ENCODE results near the gene TIGD3. TPM values are rescaled to one million over a fixed set of nuclear protein-coding genes. Genes with fewer than 3 reads are reported as not detected.

Gene TIGD3
- total and polyA plus RNA-seq, 10 of the 15 experiments (the other 5 are each of a cell fraction or from before 2014, with no cell fraction given): 0.13 to 1.4 (median 0.57) TPM

- TF ChIP-seq ATF3 (IDR thresholded peaks at IDR 0.05; ENCODE audit: borderline replicate concordance, extremely low read depth, low read depth, low read length): no peak
- peak; percentile 69 for TF ChIP-seq CREB1 (IDR thresholded peaks at IDR 0.05; ENCODE audit: low read depth)
- TF ChIP-seq WRNIP1 (IDR thresholded peaks at IDR 0.05; ENCODE audit: borderline replicate concordance, low read depth, low read length): no peak
- TF ChIP-seq MYB (IDR thresholded peaks at IDR 0.05; ENCODE audit: borderline replicate concordance, low read depth, low read length): no peak
- TF ChIP-seq IRF5 (IDR thresholded peaks at IDR 0.05; ENCODE audit: borderline replicate concordance): no peak
- 0 out of 2 replicates have a peak, but pooled peaks have one; percentile 22 for TF ChIP-seq ELK1 (IDR thresholded peaks at IDR 0.05; ENCODE audit: low read depth, low read length)
- TF ChIP-seq TCF12 (IDR thresholded peaks at IDR 0.05; ENCODE audit: low read depth, low read length): peak; percentile 62; the same call in 1 of the 2 replicates
- 0 out of 2 replicates have a peak, but pooled peaks have one; percentile 91 for TF ChIP-seq POLR2AphosphoS5 (IDR thresholded peaks at IDR 0.05; ENCODE audit: low read length)
- no peak for TF ChIP-seq CBX3 (IDR thresholded peaks at IDR 0.05; ENCODE audit: borderline replicate concordance, low read depth)
- 0 out of 2 replicates have a peak, but pooled peaks have one; percentile 39 for TF ChIP-seq STAT1 (conservative IDR thresholded peaks at IDR 0.05)
- peak; percentile 81 for TF ChIP-seq ZNF687 (IDR thresholded peaks at IDR 0.05)
- no peak for TF ChIP-seq RCOR1 (conservative IDR thresholded peaks at IDR 0.05; ENCODE audit: low read depth, low read length)
- no peak for TF ChIP-seq SUZ12 (IDR thresholded peaks at IDR 0.05; ENCODE audit: unreplicated experiment)
- TF ChIP-seq GABPA (IDR thresholded peaks at IDR 0.05; ENCODE audit: low read depth): no peak
- peak; percentile 74 to 76 for TF ChIP-seq IKZF2 (IDR thresholded peaks at IDR 0.05)
- TF ChIP-seq E2F8 (IDR thresholded peaks at IDR 0.05; ENCODE audit: low read depth, partially characterized antibody): no peak
- no peak for TF ChIP-seq SPI1 (IDR thresholded peaks at IDR 0.05; ENCODE audit: borderline replicate concordance, insufficient read depth, low read depth, low read length)
- no peak for TF ChIP-seq FOXM1 (IDR thresholded peaks at IDR 0.05; ENCODE audit: low read depth, low read length)
These were observed 27.7 kb downstream of the TIGD3 start, which contains the start of gene SLC25A45 (continued) for GRCh38 chr11:65382033-65382803.
